Stomach (tissue), 9 donors: Measurements from ENCODE around the gene SMAD1. TPM values are rescaled to one million over a fixed set of nuclear protein-coding genes. Genes with fewer than 3 reads are reported as not detected.

Experiments
- DNase-seq, 2 donors: peaks; one replicate each; pipeline versions ENCODE4 v3.0.0 to v3.0.0-alpha.2; 2013 to 2019
- H3K27ac ChIP-seq, 5 donors: fragments of 200-600 bp in 4 of 5; sonication (generic) in 4 of 5; one replicate each; pipeline ENCODE4 v1.5.1; 2013 to 2019; ENCODE audit warnings: mild to moderate bottlenecking in 1 of 5, moderate library complexity in 1 of 5
- H3K27me3 ChIP-seq, 3 donors: fragments of 200-600 bp; sonication (generic); one replicate each; pipeline ENCODE4 v1.5.1; 2017 to 2019; ENCODE audit warnings: mixed run types in 1 of 3
- H3K36me3 ChIP-seq, 4 donors: fragments of 200-600 bp; sonication (generic); 1 replicate in 3 of 4; 2 replicates in 1 of 4; pipeline ENCODE4 v1.5.1; 2016 to 2019
- H3K4me1 ChIP-seq, 4 donors: fragments of 200-600 bp; sonication (generic); one replicate each; pipeline ENCODE4 v1.5.1; 2016 to 2019
- H3K4me3 ChIP-seq, 4 donors: fragments of 200-600 bp; sonication (generic) in 3 of 4; one replicate each; pipeline ENCODE4 v1.5.1; 2016 to 2019; ENCODE audit warnings: mild to moderate bottlenecking in 1 of 4
- H3K9me3 ChIP-seq, 4 donors: fragments of 200-600 bp; sonication (generic); one replicate each; pipeline ENCODE4 v1.5.1; 2016 to 2019
- EP300 ChIP-seq: sonication (generic); formaldehyde crosslinking; IDR thresholded peaks from one replicate; pipeline ENCODE4 v1.6.1; 2017; ENCODE audit warnings: antibody characterized with exemption
- POLR2A ChIP-seq, 4 donors: fragments of 450-650 bp; IDR thresholded peaks; one replicate each; pipeline ENCODE4 v1.6.1; 2016; ENCODE audit warnings: antibody characterized with exemption in 4 of 4, control low read depth in 2 of 4, mild to moderate bottlenecking in 1 of 4, moderate library complexity in 1 of 4
- POLR2AphosphoS5 ChIP-seq, 3 donors: sonication (generic); formaldehyde crosslinking; IDR thresholded peaks; one replicate each; pipeline ENCODE4 v1.6.1; 2016; ENCODE audit warnings: antibody characterized with exemption in 3 of 3
- WGBS, 5 donors: extraction: QIAGEN DNeasy Blood & Tissue Kit in 3 of 5; methylation state at CpG; one replicate each; pipeline versions ENCODE4 v1.1.5 to v1.1.7; 2013 to 2018; 5-methylcytosine and 5-hydroxymethylcytosine counted together
- intact Hi-C: fragments of 100-400 bp; cut with DNase I; formaldehyde crosslinking; loops from one replicate; pipeline ENCODE4 v1.15.1; 2023; ENCODE audit warnings: low total_unique reads
- polyA plus RNA-seq, 3 donors: library from polyadenylated mRNA; stranded (reverse); fragments of 200-250 nt; gene quantifications; one replicate each; pipeline ENCODE4 v1.2.3, GENCODE V29; 2013
- total RNA-seq, 5 donors: library from RNA; depleted of rRNA; stranded (reverse); fragments of >200 nt; gene quantifications; one replicate each; pipeline versions ENCODE4 v1.1.0 to v1.2.3, GENCODE V29; 2014 to 2016
- TF ChIP-seq, protein P1 (sequence below), 7 experiments: fragments of 450-650 bp in 4 of 7; fragments of 200-600 bp in 3 of 7; sonication (generic) in 3 of 7; IDR thresholded peaks; one replicate each; pipeline ENCODE4 v1.5.1; 2016 to 2019; ENCODE audit warnings: antibody characterized with exemption in 7 of 7, control low read depth in 2 of 7, mild to moderate bottlenecking in 1 of 7
- donor health status: healthy with polysubstance abuse.
- donor health status: Bipolar disorder and iron deficiency.
- donor health status: healthy.

SMAD1 gene
- total and polyA plus RNA-seq, 8 donors, result 3.6 to 50.5 (median 12.4) TPM

GRCh38 chr4:145503486-145504072 lies 21.9 kb downstream of the SMAD1 start:
- H3K4me1 ChIP-seq, result peaks cover 0 to 66% (median 36%) of the 10 kb centered on the region in 4 donors
- H3K4me3 ChIP-seq, result no peak overlapping the region
- no peaks in the 10 kb centered on the region for H3K36me3 ChIP-seq
- peak overlapping the region in 1 of 5 donors; percentile 30 for H3K27ac ChIP-seq
- 75 to 80% (median 78%) methylated on average over 6 of the region's 6 CpGs for WGBS, 5 donors
- H3K9me3 ChIP-seq, result no peaks in the 10 kb centered on the region
- H3K27me3 ChIP-seq, result no peaks in the 10 kb centered on the region
- intact Hi-C loops, result no loop called here
- TF ChIP-seq POLR2A (IDR thresholded peaks at IDR 0.05), result no peak
- TF ChIP-seq POLR2AphosphoS5 (IDR thresholded peaks at IDR 0.05), result no peak
- no peak for TF ChIP-seq EP300
- DNase-seq, result no peak

DNA sequence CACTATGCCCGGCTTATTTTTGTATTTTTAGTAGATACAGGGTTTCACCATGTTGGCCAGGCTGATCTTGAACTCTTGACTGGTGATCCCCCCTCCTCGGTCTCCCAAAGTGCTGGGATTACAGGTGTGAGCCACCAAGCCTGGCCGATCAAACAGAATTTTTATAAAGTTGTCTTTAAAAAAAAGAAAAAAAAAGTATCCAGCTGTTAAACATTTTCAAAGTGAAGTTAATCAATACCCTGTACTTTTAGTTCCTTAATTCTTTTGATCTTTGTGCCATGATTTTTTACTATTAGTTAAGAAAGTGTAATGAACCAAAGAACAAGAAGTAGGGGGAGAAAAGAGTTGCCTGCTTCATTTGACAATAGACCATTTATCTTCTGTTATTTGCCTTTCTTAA lies 24.3 kb downstream of the SMAD1 start:
- no peak for DNase-seq
- intact Hi-C loops, result no loop called here
- Histone ChIP-seq H3K36me3 (no peaks in the 10 kb centered on the region), H3K9me3 (no peaks in the 10 kb centered on the region), H3K4me3 (no peak overlapping the region), H3K27ac (no peak overlapping the region), H3K27me3 (no peaks in the 10 kb centered on the region), H3K4me1 (peaks cover 0 to 70% (median 38%) of the 10 kb centered on the region in 4 donors)
- WGBS, 5 donors, result 85 to 96% (median 92%) methylated on average over 3 of the region's 3 CpGs
- no peak for TF ChIP-seq EP300
- no peak for TF ChIP-seq POLR2AphosphoS5 (IDR thresholded peaks at IDR 0.05)
- no peak for TF ChIP-seq POLR2A (IDR thresholded peaks at IDR 0.05)
- TF ChIP-seq, protein P1, sequence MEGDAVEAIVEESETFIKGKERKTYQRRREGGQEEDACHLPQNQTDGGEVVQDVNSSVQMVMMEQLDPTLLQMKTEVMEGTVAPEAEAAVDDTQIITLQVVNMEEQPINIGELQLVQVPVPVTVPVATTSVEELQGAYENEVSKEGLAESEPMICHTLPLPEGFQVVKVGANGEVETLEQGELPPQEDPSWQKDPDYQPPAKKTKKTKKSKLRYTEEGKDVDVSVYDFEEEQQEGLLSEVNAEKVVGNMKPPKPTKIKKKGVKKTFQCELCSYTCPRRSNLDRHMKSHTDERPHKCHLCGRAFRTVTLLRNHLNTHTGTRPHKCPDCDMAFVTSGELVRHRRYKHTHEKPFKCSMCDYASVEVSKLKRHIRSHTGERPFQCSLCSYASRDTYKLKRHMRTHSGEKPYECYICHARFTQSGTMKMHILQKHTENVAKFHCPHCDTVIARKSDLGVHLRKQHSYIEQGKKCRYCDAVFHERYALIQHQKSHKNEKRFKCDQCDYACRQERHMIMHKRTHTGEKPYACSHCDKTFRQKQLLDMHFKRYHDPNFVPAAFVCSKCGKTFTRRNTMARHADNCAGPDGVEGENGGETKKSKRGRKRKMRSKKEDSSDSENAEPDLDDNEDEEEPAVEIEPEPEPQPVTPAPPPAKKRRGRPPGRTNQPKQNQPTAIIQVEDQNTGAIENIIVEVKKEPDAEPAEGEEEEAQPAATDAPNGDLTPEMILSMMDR (IDR thresholded peaks at IDR 0.05), result no peak

GRCh38 chr4:145507636-145508035 lies 26.0 kb downstream of the SMAD1 start:
- intact Hi-C loops, result no loop called here
- no peaks in the 10 kb centered on the region for H3K36me3 ChIP-seq
- no peaks in the 10 kb centered on the region for H3K27me3 ChIP-seq
- 62 to 82% (median 67%) methylated on average over 1 of the region's 1 CpG for WGBS, 5 donors
- peaks cover 0 to 15% (median 10%) of the 10 kb centered on the region in 4 donors for H3K9me3 ChIP-seq
- no peak overlapping the region for H3K4me3 ChIP-seq
- DNase-seq, result peak in 1 of 2 donors; percentile 40
- no peak for TF ChIP-seq POLR2AphosphoS5 (IDR thresholded peaks at IDR 0.05)
- TF ChIP-seq, protein P1 (IDR thresholded peaks at IDR 0.05), result no peak
- no peak for TF ChIP-seq POLR2A (IDR thresholded peaks at IDR 0.05)
- no peak for TF ChIP-seq EP300
- H3K4me1 ChIP-seq, result peaks cover 0 to 63% (median 31%) of the 10 kb centered on the region in 4 donors
- H3K27ac ChIP-seq, result peak overlapping the region in 1 of 5 donors; percentile 36

DNA sequence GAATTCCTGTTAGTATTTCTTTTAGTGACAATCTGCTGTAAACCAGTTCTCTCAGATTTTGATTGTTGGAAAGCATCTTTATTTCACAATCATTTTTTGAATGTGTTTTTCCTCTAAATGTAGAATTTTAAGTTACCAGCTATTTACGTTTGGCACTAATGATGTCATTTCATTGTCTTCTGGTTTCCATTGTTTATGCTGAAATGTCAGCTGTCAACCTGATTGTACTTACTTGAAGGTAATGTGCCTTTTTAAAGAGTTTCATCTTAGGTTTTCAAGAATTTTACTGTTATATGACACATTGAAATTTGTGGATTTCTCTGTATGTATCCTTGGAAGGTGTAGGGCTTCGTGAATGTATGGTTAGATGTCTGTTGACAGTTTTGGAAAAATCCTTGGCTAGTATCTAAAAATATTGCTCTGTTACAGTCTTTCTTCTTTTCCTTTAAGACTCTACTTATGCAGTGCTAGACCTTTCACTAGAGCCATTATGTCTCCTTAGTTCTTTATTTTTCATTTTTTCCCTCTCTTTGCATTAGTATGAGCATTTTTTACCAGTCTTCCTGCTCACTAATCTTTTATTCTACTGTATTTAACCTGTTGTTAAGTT lies 30.4 kb downstream of the SMAD1 start:
- Histone ChIP-seq H3K36me3 (peaks cover 0 to 8% (median 5%) of the 10 kb centered on the region in 4 donors), H3K27me3 (no peaks in the 10 kb centered on the region), H3K4me1 (peaks cover 0 to 34% (median 12%) of the 10 kb centered on the region in 4 donors), H3K4me3 (no peak overlapping the region), H3K27ac (no peak overlapping the region), H3K9me3 (peaks cover 0 to 21% (median 11%) of the 10 kb centered on the region in 4 donors)
- intact Hi-C loops, result no loop called here
- no peak for DNase-seq
- 80 to 89% (median 88%) methylated on average over 2 of the region's 2 CpGs for WGBS, 5 donors
- no peak for TF ChIP-seq EP300
- no peak for TF ChIP-seq POLR2AphosphoS5 (IDR thresholded peaks at IDR 0.05)
- TF ChIP-seq, protein P1 (IDR thresholded peaks at IDR 0.05), result no peak
- no peak for TF ChIP-seq POLR2A (IDR thresholded peaks at IDR 0.05)
